Right lobe of liver (tissue), 4 donors: ENCODE data around the gene DHRS13.

Source experiments
- POLR2A ChIP-seq: fragments of 450-650 bp; IDR thresholded peaks from one replicate; pipeline ENCODE4 v1.6.1; 2017; ENCODE audit warnings: antibody characterized with exemption, mild to moderate bottlenecking
- TF ChIP-seq, protein P1 (sequence below), 4 donors: fragments of 200-600 bp in 3 of 4; fragments of 450-650 bp in 1 of 4; IDR thresholded peaks; one replicate each; pipeline versions ENCODE4 v1.5.1 to v1.8.0; 2016 to 2022; ENCODE audit warnings: antibody characterized with exemption in 4 of 4, mild to moderate bottlenecking in 2 of 4
- donor health status: DM: no; HTN: no; CAD: no.
- donor health status: DM: no; HTN: no; CAD: no.
- donor health status: DM: no; HTN: yes; CAD: no.

GRCh38 chr17:28878158-28878910 is 24.5 kb downstream of the DHRS13 start:
- TF ChIP-seq, protein P1, sequence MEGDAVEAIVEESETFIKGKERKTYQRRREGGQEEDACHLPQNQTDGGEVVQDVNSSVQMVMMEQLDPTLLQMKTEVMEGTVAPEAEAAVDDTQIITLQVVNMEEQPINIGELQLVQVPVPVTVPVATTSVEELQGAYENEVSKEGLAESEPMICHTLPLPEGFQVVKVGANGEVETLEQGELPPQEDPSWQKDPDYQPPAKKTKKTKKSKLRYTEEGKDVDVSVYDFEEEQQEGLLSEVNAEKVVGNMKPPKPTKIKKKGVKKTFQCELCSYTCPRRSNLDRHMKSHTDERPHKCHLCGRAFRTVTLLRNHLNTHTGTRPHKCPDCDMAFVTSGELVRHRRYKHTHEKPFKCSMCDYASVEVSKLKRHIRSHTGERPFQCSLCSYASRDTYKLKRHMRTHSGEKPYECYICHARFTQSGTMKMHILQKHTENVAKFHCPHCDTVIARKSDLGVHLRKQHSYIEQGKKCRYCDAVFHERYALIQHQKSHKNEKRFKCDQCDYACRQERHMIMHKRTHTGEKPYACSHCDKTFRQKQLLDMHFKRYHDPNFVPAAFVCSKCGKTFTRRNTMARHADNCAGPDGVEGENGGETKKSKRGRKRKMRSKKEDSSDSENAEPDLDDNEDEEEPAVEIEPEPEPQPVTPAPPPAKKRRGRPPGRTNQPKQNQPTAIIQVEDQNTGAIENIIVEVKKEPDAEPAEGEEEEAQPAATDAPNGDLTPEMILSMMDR (IDR thresholded peaks at IDR 0.05), result no peak
- TF ChIP-seq POLR2A, result no peak
